ENCODE data around the gene MYO1B. TPM values are rescaled to one million over a fixed set of nuclear protein-coding genes. Genes with fewer than 3 reads are reported as not detected.

MYO1B gene
- total and polyA plus RNA-seq, 2 of the 8 experiments (the other 6 are each of a cell fraction or from before 2014, with no cell fraction given): 15.5 to 61.2 TPM

- no peak for DNase-seq (ENCODE audit: low read depth in 1 of 2, low spot score in 2 of 2)
- no peak overlapping the region for H3K18ac ChIP-seq (ENCODE audit: extremely low read depth, low read length)
- H2BK5ac ChIP-seq (ENCODE audit: low read depth, low read length): no peak overlapping the region
- no peak overlapping the region for H3K9ac ChIP-seq (replicated peaks in 1 of 4; ENCODE audit: extremely low read depth in 1 of 4, low read depth in 3 of 4, low read length in 3 of 4)
- H4K91ac ChIP-seq (replicated peaks; ENCODE audit: insufficient read length, low read length): no peak overlapping the region
- H2AFZ ChIP-seq (ENCODE audit: low read length): no peak overlapping the region
- no peak overlapping the region for H3K4me3 ChIP-seq (ENCODE audit: extremely low read depth in 1 of 4, insufficient read depth in 2 of 4, low read depth in 3 of 4, low read length in 4 of 4)
- H2AK5ac ChIP-seq (ENCODE audit: low read depth, low read length): no peak overlapping the region
- no peak overlapping the region for H3K14ac ChIP-seq (ENCODE audit: insufficient read length)
- WGBS, 2 experiments (ENCODE audit: extremely low coverage in 1 of 2, insufficient coverage in 1 of 2, insufficient read length in 1 of 2, insufficient replicate concordance in 2 of 2, low coverage in 1 of 2, low lambda C conversion rate in 2 of 2, missing lambda C conversion rate in 1 of 2): 84% methylated on average over 2 of the region's 2 CpGs; no CpG with 5 or more reads in 1 of the 2 experiments
- H3K27ac ChIP-seq (ENCODE audit: low read depth, low read length): no peak overlapping the region
- no peak for FAIRE-seq
- H3K56ac ChIP-seq (replicated peaks; ENCODE audit: insufficient read length, low read depth, low read length): no peak overlapping the region
- no peaks in the 10 kb centered on the region for H4K20me1 ChIP-seq (replicated peaks in 1 of 2; ENCODE audit: control insufficient read depth in 1 of 2, insufficient read depth in 2 of 2, low read length in 2 of 2)
- no peak overlapping the region for H4K5ac ChIP-seq (ENCODE audit: insufficient read length, low read depth, low read length)
- no peak overlapping the region for H3K23ac ChIP-seq (ENCODE audit: insufficient read length)
- no peak overlapping the region for H3K4ac ChIP-seq (replicated peaks; ENCODE audit: insufficient read length, low read depth, low read length)
- no peaks in the 10 kb centered on the region for H3K79me1 ChIP-seq (ENCODE audit: low read depth, low read length)
- H2BK15ac ChIP-seq (ENCODE audit: low read length): no peak overlapping the region
- H3K79me2 ChIP-seq (ENCODE audit: control insufficient read depth in 1 of 2, insufficient read depth in 2 of 2, low read length in 2 of 2): no peaks in the 10 kb centered on the region
- peaks cover 0 to 1% (median 0%) of the 10 kb centered on the region in 4 experiments; a peak in 1 of 7 replicates for H3K27me3 ChIP-seq (replicated peaks in 1 of 4; ENCODE audit: control insufficient read depth in 3 of 4, extremely low read depth in 1 of 4, insufficient read depth in 3 of 4, low read length in 3 of 4)
- no peaks in the 10 kb centered on the region for H3K36me3 ChIP-seq (ENCODE audit: control insufficient read depth in 2 of 4, insufficient read depth in 4 of 4, low read length in 3 of 4)
- no peaks in the 10 kb centered on the region for H3K9me3 ChIP-seq (ENCODE audit: insufficient read depth in 2 of 2, low read depth in 1 of 2, low read length in 1 of 2)
- H3K23me2 ChIP-seq (ENCODE audit: low read depth, low read length): no peaks in the 10 kb centered on the region
- TF ChIP-seq POLR2A (IDR thresholded peaks at IDR 0.05; ENCODE audit: control extremely low read depth in 1 of 2, low read depth in 2 of 2, low read length in 2 of 2) (no peak), ASH2L (IDR thresholded peaks at IDR 0.05; ENCODE audit: low read length) (no peak)
- no peak overlapping the region for H2BK120ac ChIP-seq (replicated peaks; ENCODE audit: low read depth, low read length)
- ChIA-PET POLR2A (ENCODE audit: partially characterized antibody) (no interaction called here), CTCF (ENCODE audit: partially characterized antibody) (interaction anchor here (0.8 to 1.2 kb wide), 3 partner anchors 10 to 63 kb away, joined by 3 to 6 read pairs (median 3); no protein-coding TSS in a partner anchor)
- H4K8ac ChIP-seq (ENCODE audit: extremely low read depth, insufficient read depth, low read length): no peak overlapping the region
- no peak overlapping the region for H3K4me2 ChIP-seq (ENCODE audit: insufficient read depth in 1 of 2, low read depth in 2 of 2, low read length in 2 of 2)
- peaks cover 2 to 10% (median 5%) of the 10 kb centered on the region in 4 experiments; a peak in 5 of 7 replicates for H3K4me1 ChIP-seq (replicated peaks in 1 of 4; ENCODE audit: control insufficient read depth in 3 of 4, insufficient read depth in 4 of 4, low read length in 3 of 4)
- no peak overlapping the region for H2BK20ac ChIP-seq (ENCODE audit: low read length)
- H2BK12ac ChIP-seq (ENCODE audit: low read depth, low read length): no peak overlapping the region
Measured at GRCh38 chr2:191228333-191228732, 16.9 kb upstream of the MYO1B start.

Measured in H1 (cell line).